Measurements from ENCODE around the gene P3H2. TPM values are rescaled to one million over a fixed set of nuclear protein-coding genes. Genes with fewer than 3 reads are reported as not detected.

P3H2 gene
- total RNA-seq, 2 donors from 2014 or later: not detected

DNA sequence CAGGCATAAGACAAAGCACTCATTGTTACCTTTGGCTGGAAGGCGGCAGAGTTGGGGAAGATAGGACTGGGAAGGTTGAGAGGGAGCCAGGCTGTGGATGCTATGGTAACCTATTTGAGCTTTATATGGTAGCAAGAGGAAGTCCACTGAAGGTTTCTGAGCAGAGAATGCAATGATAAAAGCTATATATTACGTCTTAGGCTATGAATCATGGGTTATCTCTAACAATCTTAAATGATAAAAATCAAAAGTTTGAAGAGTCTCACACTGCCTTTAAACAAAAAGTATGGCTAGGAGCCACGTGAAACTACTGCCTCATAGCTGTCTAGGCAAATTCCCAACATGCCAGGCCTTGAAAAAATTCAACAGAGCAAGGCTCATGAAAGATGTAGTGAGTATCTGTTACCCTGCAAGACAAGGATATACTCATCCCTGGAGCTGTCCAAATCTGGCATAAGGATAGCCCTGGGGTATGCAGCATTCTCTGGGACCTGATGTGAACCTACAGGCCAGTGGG lies 4.1 kb downstream of the P3H2 start:
- no peak for ATAC-seq (replicated peaks)
- Mint-ChIP-seq H3K36me3 (ENCODE audit: low read depth) (peaks cover 8% of the 10 kb centered on the region), H3K4me3 (no peak overlapping the region), H3K4me1 (peaks cover 8% of the 10 kb centered on the region), H3K9me3 (no peaks in the 10 kb centered on the region), H3K27ac (no peak overlapping the region), H3K27me3 (peaks cover 42% of the 10 kb centered on the region)

DNA sequence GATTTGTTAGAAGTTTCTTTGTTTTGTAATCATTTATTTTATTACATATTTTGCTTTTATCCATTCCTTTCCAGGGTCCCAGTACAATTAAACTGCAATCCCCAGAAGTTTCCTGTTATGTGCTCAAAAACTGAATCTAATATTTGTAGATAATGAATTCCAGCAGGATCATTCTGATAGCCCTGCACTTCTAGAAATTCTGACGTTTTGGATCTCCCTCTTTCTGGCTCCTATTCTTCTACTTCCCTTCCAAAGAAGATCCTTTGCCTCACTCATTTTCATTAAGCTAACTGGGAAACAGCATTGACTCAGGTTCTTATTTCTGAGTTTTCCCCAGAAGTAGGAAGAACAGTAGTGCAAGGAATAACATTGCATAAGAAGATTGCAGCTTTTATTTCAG lies 9.9 kb downstream of the P3H2 start:
- ATAC-seq (replicated peaks): no peak
- Mint-ChIP-seq H3K27ac (no peak overlapping the region), H3K36me3 (ENCODE audit: low read depth) (no peaks in the 10 kb centered on the region), H3K9me3 (no peaks in the 10 kb centered on the region), H3K4me1 (no peaks in the 10 kb centered on the region), H3K27me3 (peaks cover 24% of the 10 kb centered on the region), H3K4me3 (no peak overlapping the region)

- Mint-ChIP-seq H3K9me3 (no peaks in the 10 kb centered on the region), H3K27me3 (peaks cover 23% of the 10 kb centered on the region), H3K36me3 (ENCODE audit: low read depth) (no peaks in the 10 kb centered on the region), H3K27ac (no peak overlapping the region), H3K4me3 (no peak overlapping the region), H3K4me1 (no peaks in the 10 kb centered on the region)
- no peak for ATAC-seq (replicated peaks)
These were observed 11.3 kb downstream of the P3H2 start for GRCh38 chr3:190109441-190109840.

DNA sequence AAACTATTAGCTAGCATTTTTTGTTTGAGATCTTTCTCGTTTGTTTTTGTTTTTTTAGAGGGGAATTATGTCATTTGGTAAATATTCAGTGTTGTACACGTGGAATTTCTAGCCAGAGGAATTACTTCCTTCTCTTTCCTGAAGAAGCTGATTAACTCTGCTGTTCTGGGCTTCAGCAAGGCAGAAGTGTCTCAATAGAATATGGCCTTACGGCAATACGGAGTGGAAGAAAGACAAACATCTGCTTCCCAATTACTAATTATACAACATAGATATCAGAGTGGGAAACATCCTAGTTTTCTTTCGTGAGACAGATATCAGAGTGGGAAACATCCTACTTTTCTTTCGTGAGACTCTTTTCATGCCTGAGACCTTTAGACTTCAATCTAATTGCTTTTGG lies 11.9 kb downstream of the P3H2 start:
- H3K36me3 Mint-ChIP-seq (ENCODE audit: low read depth): no peaks in the 10 kb centered on the region
- no peak overlapping the region for H3K4me3 Mint-ChIP-seq
- no peaks in the 10 kb centered on the region for H3K4me1 Mint-ChIP-seq
- ATAC-seq (replicated peaks): no peak
- peaks cover 21% of the 10 kb centered on the region for H3K27me3 Mint-ChIP-seq
- H3K9me3 Mint-ChIP-seq: no peaks in the 10 kb centered on the region
- no peak overlapping the region for H3K27ac Mint-ChIP-seq

DNA sequence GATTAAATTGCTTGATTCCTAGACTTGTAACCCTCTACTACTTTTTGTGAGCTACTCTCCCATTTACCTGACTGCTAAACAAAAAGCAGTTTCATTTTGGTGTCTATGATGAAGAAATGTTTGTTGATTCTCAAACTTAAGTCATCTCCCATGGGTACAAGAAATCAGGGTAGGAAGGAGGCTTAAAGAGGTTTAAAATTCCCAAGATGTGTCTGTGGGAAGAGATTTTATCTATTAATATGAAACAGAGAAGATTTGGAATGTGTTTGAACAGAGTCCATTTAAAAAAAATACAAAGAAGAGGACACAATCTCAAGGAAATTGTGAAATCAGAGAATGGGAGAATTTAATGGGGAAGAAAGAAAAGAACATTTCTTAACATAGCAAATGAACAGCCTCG lies 14.8 kb downstream of the P3H2 start:
- H3K9me3 Mint-ChIP-seq: no peaks in the 10 kb centered on the region
- H3K27ac Mint-ChIP-seq: no peak overlapping the region
- no peak for ATAC-seq (replicated peaks)
- no peak overlapping the region for H3K4me3 Mint-ChIP-seq
- no peaks in the 10 kb centered on the region for H3K4me1 Mint-ChIP-seq
- H3K27me3 Mint-ChIP-seq: peaks cover 12% of the 10 kb centered on the region
- no peaks in the 10 kb centered on the region for H3K36me3 Mint-ChIP-seq (ENCODE audit: low read depth)

DNA sequence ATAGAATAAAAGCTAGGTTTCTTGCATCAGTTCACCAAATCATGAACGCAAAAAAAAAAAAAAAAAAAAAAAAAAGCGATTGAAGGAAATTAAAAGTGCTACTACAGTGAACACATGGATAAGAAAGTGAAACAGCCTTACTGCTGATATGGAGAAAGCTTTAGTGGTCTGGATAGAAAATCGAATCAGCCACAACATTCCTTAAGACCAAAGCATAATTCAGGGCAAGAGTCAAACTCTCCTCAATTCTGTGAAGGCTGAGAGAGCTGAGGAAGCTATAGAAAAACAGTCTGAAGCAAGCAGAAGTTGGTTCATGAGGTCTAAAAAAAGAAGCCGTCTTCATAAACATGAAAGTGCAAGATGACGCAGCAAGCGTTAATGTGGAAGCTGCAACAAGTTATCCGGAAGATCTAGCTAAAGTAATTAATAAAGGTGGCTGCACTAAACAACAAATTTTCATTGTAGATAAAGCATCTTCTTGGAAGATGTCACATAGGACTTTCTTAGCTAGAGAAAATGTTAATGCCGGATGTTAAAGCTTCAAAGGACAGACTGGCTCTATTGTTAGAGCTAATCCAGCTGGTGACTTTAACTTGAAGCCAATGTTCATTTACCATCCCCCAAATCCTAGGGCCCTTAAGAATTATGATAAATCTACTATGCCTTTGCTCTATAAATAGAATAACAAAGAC lies 19.2 kb downstream of the P3H2 start:
- Mint-ChIP-seq H3K27ac (no peak overlapping the region), H3K4me3 (peak overlapping the region; percentile 37), H3K9me3 (no peaks in the 10 kb centered on the region), H3K4me1 (no peaks in the 10 kb centered on the region), H3K36me3 (ENCODE audit: low read depth) (no peaks in the 10 kb centered on the region), H3K27me3 (peaks cover 5% of the 10 kb centered on the region)
- no peak for ATAC-seq (replicated peaks)

DNA sequence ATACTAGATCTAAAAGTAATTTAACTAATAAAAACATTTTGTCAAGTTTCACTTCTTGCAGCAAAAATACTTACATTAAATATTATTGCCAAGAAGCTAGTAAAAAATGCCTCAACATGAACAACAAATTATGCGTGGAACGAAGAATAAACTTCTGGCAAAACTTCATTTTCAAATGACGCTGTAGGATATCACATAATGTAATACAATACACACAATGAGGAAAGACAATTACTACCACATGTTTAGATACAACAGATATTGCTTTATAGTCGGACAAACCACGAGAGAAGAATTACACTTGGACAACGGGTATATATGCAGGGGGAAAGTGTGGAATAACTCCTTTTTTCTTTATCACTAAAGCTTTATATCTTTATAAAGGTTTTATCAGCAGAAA lies 21.6 kb downstream of the P3H2 start:
- Mint-ChIP-seq H3K27me3 (peaks cover 8% of the 10 kb centered on the region), H3K4me1 (no peaks in the 10 kb centered on the region), H3K9me3 (no peaks in the 10 kb centered on the region), H3K27ac (no peak overlapping the region), H3K4me3 (no peak overlapping the region), H3K36me3 (ENCODE audit: low read depth) (no peaks in the 10 kb centered on the region)
- ATAC-seq (replicated peaks): no peak

GRCh38 chr3:190097617-190098016 lies 23.1 kb downstream of the P3H2 start:
- Mint-ChIP-seq H3K4me1 (no peaks in the 10 kb centered on the region), H3K4me3 (no peak overlapping the region), H3K36me3 (ENCODE audit: low read depth) (no peaks in the 10 kb centered on the region), H3K27ac (no peak overlapping the region), H3K9me3 (no peaks in the 10 kb centered on the region), H3K27me3 (peaks cover 12% of the 10 kb centered on the region)
- ATAC-seq (replicated peaks): no peak

- no peaks in the 10 kb centered on the region for H3K36me3 Mint-ChIP-seq (ENCODE audit: low read depth)
- H3K27me3 Mint-ChIP-seq: peaks cover 9% of the 10 kb centered on the region
- H3K4me1 Mint-ChIP-seq: no peaks in the 10 kb centered on the region
- H3K4me3 Mint-ChIP-seq: no peak overlapping the region
- no peaks in the 10 kb centered on the region for H3K9me3 Mint-ChIP-seq
- H3K27ac Mint-ChIP-seq: no peak overlapping the region
- no peak for ATAC-seq (replicated peaks)
These were observed 23.7 kb downstream of the P3H2 start for GRCh38 chr3:190097025-190097424.

DNA sequence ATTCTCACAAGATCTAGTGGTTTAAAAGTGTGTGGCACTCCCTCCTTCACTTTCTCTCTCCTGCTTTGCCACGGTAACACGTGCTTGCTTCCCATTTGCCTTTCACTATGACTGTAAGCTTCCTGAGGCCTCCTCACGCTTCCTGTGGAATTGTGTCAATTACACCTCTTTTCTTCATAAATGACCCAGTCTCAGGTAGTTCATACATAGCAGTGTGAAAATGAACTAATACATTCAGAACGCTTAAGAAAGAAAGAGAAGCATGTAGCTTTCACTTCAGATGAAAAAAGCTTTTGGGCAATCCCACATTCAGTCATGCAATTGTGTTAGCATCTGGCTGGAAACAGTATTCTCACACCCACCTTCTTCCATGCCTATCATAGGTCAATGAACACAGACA lies 24.4 kb downstream of the P3H2 start:
- ATAC-seq (replicated peaks): no peak
- no peaks in the 10 kb centered on the region for H3K9me3 Mint-ChIP-seq
- no peak overlapping the region for H3K4me3 Mint-ChIP-seq
- H3K27me3 Mint-ChIP-seq: peaks cover 11% of the 10 kb centered on the region
- H3K36me3 Mint-ChIP-seq (ENCODE audit: low read depth): no peaks in the 10 kb centered on the region
- no peaks in the 10 kb centered on the region for H3K4me1 Mint-ChIP-seq
- H3K27ac Mint-ChIP-seq: no peak overlapping the region

GRCh38 chr3:190094160-190094718 lies 26.5 kb downstream of the P3H2 start:
- ATAC-seq (replicated peaks): no peak
- H3K27me3 Mint-ChIP-seq: peaks cover 11% of the 10 kb centered on the region
- no peaks in the 10 kb centered on the region for H3K36me3 Mint-ChIP-seq (ENCODE audit: low read depth)
- no peaks in the 10 kb centered on the region for H3K9me3 Mint-ChIP-seq
- H3K4me1 Mint-ChIP-seq: no peaks in the 10 kb centered on the region
- H3K4me3 Mint-ChIP-seq: no peak overlapping the region
- H3K27ac Mint-ChIP-seq: no peak overlapping the region

DNA sequence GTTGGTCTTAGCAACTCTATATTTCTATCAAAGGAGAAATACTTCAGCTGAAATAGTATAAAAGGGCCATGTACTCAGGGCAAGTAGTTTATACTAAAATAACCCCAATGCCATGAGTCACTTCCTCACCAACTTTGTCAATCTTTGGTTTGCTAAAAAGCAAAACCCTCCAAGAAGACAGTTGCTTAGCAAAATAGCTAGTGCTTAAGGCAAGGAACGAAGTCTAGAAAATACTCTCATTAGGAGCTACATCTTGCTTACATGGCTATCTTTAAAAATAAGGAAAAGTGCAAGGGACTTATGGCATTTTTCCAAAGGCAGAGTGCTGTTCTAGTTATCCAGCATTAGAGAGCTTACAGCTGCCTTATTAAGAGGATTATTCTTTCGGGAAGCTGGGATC lies 28.4 kb downstream of the P3H2 start:
- Mint-ChIP-seq H3K9me3 (no peaks in the 10 kb centered on the region), H3K36me3 (ENCODE audit: low read depth) (no peaks in the 10 kb centered on the region), H3K27me3 (peaks cover 19% of the 10 kb centered on the region), H3K27ac (no peak overlapping the region), H3K4me1 (no peaks in the 10 kb centered on the region), H3K4me3 (no peak overlapping the region)
- ATAC-seq (replicated peaks): no peak

- H3K9me3 Mint-ChIP-seq: no peaks in the 10 kb centered on the region
- no peak overlapping the region for H3K27ac Mint-ChIP-seq
- no peaks in the 10 kb centered on the region for H3K36me3 Mint-ChIP-seq (ENCODE audit: low read depth)
- ATAC-seq (replicated peaks): peak; percentile 42
- H3K27me3 Mint-ChIP-seq: peaks cover 24% of the 10 kb centered on the region
- no peak overlapping the region for H3K4me3 Mint-ChIP-seq
- no peaks in the 10 kb centered on the region for H3K4me1 Mint-ChIP-seq
These were observed 31.0 kb downstream of the P3H2 start for GRCh38 chr3:190089711-190090110.

DNA sequence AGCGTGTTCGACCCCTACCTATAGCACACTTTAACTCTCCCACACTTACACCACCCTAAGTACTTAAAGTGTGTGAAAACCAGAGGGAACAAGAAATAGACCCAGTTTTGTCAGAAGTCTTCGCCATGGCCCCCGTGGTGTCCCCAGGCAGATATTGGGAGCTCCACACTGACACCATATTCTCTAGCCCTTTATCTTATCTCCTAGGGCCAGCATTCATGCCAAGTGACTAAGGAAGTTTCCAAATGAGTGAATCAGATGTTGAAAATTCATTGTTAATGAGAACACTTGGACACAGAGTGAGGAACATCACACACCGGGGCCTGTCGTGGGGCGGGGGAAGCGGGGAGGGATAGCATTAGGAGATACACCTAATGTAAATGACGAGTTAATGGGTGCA lies 31.8 kb downstream of the P3H2 start:
- H3K27ac Mint-ChIP-seq: no peak overlapping the region
- H3K36me3 Mint-ChIP-seq (ENCODE audit: low read depth): no peaks in the 10 kb centered on the region
- ATAC-seq (replicated peaks): no peak
- H3K4me3 Mint-ChIP-seq: no peak overlapping the region
- no peaks in the 10 kb centered on the region for H3K4me1 Mint-ChIP-seq
- no peaks in the 10 kb centered on the region for H3K9me3 Mint-ChIP-seq
- H3K27me3 Mint-ChIP-seq: peaks cover 24% of the 10 kb centered on the region

GRCh38 chr3:190086191-190086590 lies 34.5 kb downstream of the P3H2 start:
- Mint-ChIP-seq H3K36me3 (ENCODE audit: low read depth) (no peaks in the 10 kb centered on the region), H3K27me3 (peaks cover 19% of the 10 kb centered on the region), H3K27ac (no peak overlapping the region), H3K9me3 (no peaks in the 10 kb centered on the region), H3K4me3 (no peak overlapping the region), H3K4me1 (no peaks in the 10 kb centered on the region)
- no peak for ATAC-seq (replicated peaks)
